Skeletal muscle satellite cell (primary cell): ENCODE results near the gene DBF4B.
"Not testable (repeated sequence)": the region's sequence is repeated elsewhere in the genome, so short reads cannot be mapped to it uniquely, and the experiment has no call there.

Experiments used
- H3K27me3 ChIP-seq: 2 replicates; pipeline ENCODE4 v1.7.0; 2013; ENCODE audit warnings: low read length; ENCODE audit not compliant: control insufficient read depth, insufficient read depth
- H3K36me3 ChIP-seq: 2 replicates; pipeline ENCODE4 v1.7.0; 2013; ENCODE audit warnings: mild to moderate bottlenecking, control low read depth, low read length; ENCODE audit not compliant: insufficient read depth
- H3K4me1 ChIP-seq: 2 replicates; pipeline ENCODE4 v1.7.0; 2013; ENCODE audit warnings: low read length; ENCODE audit not compliant: control insufficient read depth, insufficient read depth
- H3K4me2 ChIP-seq: 2 replicates; pipeline ENCODE4 v1.7.0; 2013; ENCODE audit warnings: mild to moderate bottlenecking, low read length
- H3K4me3 ChIP-seq: 2 replicates; pipeline ENCODE4 v1.7.0; 2013; ENCODE audit warnings: low read length
- H3K9ac ChIP-seq: 2 replicates; pipeline ENCODE4 v1.7.0; 2013; ENCODE audit warnings: mild to moderate bottlenecking, low read depth, low read length, moderate library complexity
- H3K9me3 ChIP-seq: replicated peaks from 2 replicates; pipeline ENCODE4 v1.7.0; 2013; ENCODE audit warnings: mild to moderate bottlenecking, control low read depth, low read length

DBF4B gene

GRCh38 chr17:44688675-44689476 lies 19.6 kb upstream of the DBF4B start:
- Histone ChIP-seq H3K9me3 (no peaks in the 10 kb centered on the region), H3K27me3 (no peaks in the 10 kb centered on the region), H3K4me3 (peak overlapping the region; percentile 98), H3K4me1 (peaks cover 8% of the 10 kb centered on the region), H3K9ac (peak overlapping the region; percentile 94), H3K36me3 (peaks cover under 1% of the 10 kb centered on the region), H3K4me2 (peak overlapping the region; percentile 94)

DNA sequence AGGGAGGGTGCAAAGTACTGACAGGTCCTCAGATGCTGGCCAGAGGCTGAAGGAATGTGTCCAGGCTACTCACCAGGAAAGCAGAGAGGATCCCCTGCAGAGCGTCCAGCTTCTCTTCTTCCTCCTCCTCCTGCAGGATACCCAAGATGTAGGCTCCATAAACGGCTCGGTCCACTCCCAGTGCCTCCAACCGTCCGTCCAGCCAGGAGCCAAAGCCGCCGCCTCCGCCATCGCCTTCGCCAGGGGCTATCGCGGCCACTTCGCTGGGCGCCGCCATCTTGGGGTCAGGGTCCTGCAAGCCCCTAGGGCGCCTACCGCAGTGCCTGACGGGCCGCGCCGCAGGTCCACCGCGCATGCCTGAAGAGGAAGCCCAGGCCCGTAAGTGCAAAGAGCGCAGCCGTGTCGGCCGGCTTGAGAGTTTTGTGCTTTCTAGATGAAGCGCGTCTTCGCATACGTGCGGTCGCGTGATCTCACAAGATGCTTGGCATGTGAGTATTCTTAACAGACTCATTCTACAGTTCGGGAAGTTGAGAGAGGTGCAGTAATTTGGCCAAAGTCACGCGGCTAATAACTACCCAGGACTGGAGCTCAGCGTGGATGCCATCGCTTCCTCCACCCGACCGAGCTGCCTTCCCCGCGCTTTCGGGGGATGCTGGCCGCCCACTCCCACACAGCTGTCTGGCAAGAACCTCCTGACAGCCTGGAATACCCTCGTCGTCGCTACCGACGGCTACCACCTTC lies 18.8 kb upstream of the DBF4B start, which contains the start of gene CCDC43:
CCDC43 (minus strand) TSS at position 300 of the 741 bp plus-strand sequence; CDS start at position 277, 23 bp downstream.
- Histone ChIP-seq H3K4me2 (peak within 1 kb of the TSS; percentile 94), H3K36me3 (no peaks in the 10 kb centered on the region), H3K9ac (peak within 1 kb of the TSS; percentile 94), H3K9me3 (no peaks in the 10 kb centered on the region), H3K4me1 (peaks cover 8% of the 10 kb centered on the region), H3K27me3 (no peaks in the 10 kb centered on the region), H3K4me3 (peak within 1 kb of the TSS; percentile 98)

DNA sequence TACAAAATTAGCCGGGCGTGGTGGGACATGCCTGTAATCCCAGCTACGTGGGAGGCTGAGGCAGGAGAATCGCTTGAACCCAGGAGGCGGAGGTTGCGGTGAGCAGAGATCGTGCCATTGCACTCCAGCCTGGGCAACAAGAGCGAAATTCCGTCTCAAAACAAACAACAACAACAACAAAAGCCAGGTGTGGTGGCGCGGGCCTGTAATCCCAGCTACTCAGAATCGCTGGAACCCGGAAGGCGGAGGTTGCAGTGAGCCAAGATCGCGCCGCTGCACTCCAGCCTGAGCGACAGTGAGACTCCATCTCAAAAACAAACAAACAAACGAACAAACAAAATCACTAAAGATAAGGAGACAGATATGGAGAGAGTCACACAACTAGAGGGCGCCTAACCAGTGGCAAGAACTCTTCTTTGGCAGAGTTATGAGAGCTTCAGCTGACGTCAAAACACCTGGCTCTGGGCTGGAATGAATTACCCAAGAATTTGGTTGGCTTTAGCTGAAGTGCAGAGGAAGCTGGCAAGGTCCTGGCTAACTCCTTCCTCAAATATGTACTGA lies 17.6 kb upstream of the DBF4B start:
- not testable (repeated sequence) for H3K4me1 ChIP-seq, H3K9me3 ChIP-seq, H3K36me3 ChIP-seq, H3K4me3 ChIP-seq, H3K4me2 ChIP-seq, H3K9ac ChIP-seq, H3K27me3 ChIP-seq

- Histone ChIP-seq H3K4me1 (peaks cover 4% of the 10 kb centered on the region), H3K36me3 (no peaks in the 10 kb centered on the region), H3K27me3 (no peaks in the 10 kb centered on the region), H3K4me3 (no peak overlapping the region), H3K9ac (no peak overlapping the region), H3K4me2 (no peak overlapping the region), H3K9me3 (no peaks in the 10 kb centered on the region)
Measured at GRCh38 chr17:44693609-44694008, 14.9 kb upstream of the DBF4B start.

GRCh38 chr17:44700288-44700687 lies 8.2 kb upstream of the DBF4B start:
- not testable (repeated sequence) for H3K4me1 ChIP-seq, H3K9ac ChIP-seq, H3K36me3 ChIP-seq, H3K27me3 ChIP-seq, H3K4me2 ChIP-seq, H3K9me3 ChIP-seq, H3K4me3 ChIP-seq

- Histone ChIP-seq H3K4me2 (peak overlapping the region; percentile 81), H3K4me3 (peak overlapping the region; percentile 89), H3K9ac (peak overlapping the region; percentile 85), H3K9me3 (no peaks in the 10 kb centered on the region), H3K27me3 (no peaks in the 10 kb centered on the region), H3K36me3 (no peaks in the 10 kb centered on the region), H3K4me1 (peaks cover 18% of the 10 kb centered on the region)
Measured at GRCh38 chr17:44707755-44708400, 587 bp upstream of the DBF4B start.

DNA sequence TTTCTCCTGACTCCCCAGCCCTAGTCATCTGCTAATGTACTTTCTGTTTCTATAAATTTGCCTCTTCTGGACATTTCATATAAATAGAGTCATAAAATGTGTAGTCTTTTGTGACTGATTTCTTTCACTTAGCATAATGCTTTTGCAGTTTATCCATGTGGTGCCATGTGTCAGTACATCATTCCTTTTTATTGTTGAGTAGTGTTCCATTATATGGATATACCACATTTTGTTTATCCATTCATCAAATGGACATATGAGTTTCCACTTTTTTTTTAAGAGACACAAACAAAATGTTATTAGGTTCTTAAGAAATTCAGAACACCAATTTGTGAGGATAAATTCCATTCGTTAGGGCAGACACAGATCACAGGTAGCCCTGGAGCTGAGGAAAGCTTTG lies 11.0 kb downstream of the DBF4B start:
- Histone ChIP-seq H3K36me3 (peaks cover 3% of the 10 kb centered on the region), H3K9me3 (no peaks in the 10 kb centered on the region), H3K4me3 (no peak overlapping the region), H3K27me3 (no peaks in the 10 kb centered on the region), H3K9ac (no peak overlapping the region), H3K4me1 (no peaks in the 10 kb centered on the region), H3K4me2 (no peak overlapping the region)

DNA sequence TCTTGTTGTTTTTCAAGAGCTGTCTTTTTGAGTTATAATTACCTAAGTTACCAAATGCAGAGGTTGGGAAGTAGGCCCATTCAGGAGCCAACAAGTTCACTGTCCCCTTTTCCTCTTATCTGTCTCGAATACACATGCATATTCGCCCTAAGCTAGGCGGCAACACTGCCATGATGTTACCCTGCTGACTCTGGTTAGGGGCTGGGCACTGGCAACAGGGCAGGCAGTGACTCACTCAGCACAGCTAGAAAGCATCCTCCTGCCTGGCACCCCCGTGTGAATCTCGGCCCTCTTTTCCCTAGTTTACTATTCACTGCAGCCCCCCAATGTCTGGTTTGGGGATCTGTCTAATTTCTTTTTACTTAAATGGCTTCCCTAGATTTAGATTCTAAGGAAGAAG lies 13.8 kb downstream of the DBF4B start:
- Histone ChIP-seq H3K4me3 (no peak overlapping the region), H3K27me3 (no peaks in the 10 kb centered on the region), H3K36me3 (peaks cover 12% of the 10 kb centered on the region), H3K4me2 (no peak overlapping the region), H3K9me3 (no peaks in the 10 kb centered on the region), H3K9ac (no peak overlapping the region), H3K4me1 (no peaks in the 10 kb centered on the region)

DNA sequence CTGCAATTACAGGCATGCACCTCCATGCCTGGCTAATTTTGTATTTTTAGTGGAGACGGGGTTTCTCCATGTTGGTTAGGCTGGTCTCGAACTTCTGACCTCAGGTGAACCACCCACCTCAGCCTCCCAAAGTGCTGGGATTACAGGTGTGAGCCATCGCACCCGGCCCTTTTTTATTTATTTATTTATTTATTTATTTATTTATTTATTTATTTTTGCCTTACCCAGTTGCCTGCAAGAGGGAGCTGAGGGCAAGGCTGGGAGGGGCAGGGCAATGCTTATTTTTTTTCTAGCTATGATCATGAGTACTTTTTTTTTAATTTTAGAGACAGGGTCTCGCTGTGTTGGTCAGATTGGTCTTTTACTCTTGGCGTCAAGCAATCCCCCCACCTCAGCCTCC lies 17.7 kb downstream of the DBF4B start:
- not testable (repeated sequence) for H3K4me2 ChIP-seq, H3K9ac ChIP-seq, H3K4me3 ChIP-seq, H3K4me1 ChIP-seq, H3K27me3 ChIP-seq, H3K9me3 ChIP-seq
- H3K36me3 ChIP-seq, result peaks cover 18% of the 10 kb centered on the region

DNA sequence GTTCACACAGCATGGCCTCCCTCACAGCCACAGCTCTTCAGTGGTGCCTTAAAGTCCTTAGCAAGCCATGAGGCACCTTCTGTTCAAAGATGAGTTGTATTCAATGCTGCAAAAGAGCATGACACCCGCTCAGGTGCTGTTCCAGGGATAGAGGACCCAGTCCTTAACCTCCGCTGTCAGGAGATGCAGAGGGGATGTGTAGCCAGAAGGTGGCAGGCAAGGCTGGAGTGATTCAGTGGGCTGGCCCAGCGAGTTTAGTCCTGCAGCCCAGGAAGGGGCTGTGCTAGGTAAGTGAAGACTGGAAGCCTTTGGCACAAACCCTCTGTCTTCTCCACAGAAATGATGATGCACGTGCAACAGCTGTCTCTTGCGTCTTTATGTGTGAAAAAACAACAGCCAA lies 25.3 kb downstream of the DBF4B start:
- Histone ChIP-seq H3K4me2 (no peak overlapping the region), H3K9ac (no peak overlapping the region), H3K4me1 (no peaks in the 10 kb centered on the region), H3K9me3 (no peaks in the 10 kb centered on the region), H3K36me3 (peaks cover 14% of the 10 kb centered on the region), H3K27me3 (no peaks in the 10 kb centered on the region), H3K4me3 (no peak overlapping the region)

DNA sequence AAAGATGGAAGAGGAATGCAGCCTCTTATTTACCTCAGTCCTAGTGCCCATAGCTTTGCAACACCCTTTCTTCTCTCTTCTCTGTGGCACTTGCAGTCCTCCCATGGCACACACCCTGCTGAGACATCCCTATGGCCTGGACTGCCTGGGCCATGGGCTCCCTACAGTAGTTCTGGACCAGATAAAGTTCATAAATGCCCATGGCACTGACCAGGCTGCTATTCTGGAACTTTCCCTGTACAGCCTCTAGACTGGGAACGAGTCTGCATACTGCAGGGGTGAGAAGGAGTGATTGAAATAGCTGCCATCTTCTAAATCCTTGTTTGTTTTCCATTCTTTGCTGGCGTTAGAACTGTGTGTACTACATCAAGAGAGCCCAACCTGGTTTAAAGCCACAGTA lies 25.8 kb downstream of the DBF4B start:
- peaks cover 15% of the 10 kb centered on the region for H3K36me3 ChIP-seq
- H3K9me3 ChIP-seq, result no peaks in the 10 kb centered on the region
- H3K27me3 ChIP-seq, result no peaks in the 10 kb centered on the region
- H3K9ac ChIP-seq, result no peak overlapping the region
- no peak overlapping the region for H3K4me3 ChIP-seq
- H3K4me1 ChIP-seq, result no peaks in the 10 kb centered on the region
- H3K4me2 ChIP-seq, result no peak overlapping the region
